Measurements from ENCODE around the gene GCH1. TPM values are rescaled to one million over a fixed set of nuclear protein-coding genes. Genes with fewer than 3 reads are reported as not detected.

The GCH1 gene
- total RNA-seq, 4 donors from 2014 or later: 9.5 to 24.1 (median 15.4) TPM

DNA sequence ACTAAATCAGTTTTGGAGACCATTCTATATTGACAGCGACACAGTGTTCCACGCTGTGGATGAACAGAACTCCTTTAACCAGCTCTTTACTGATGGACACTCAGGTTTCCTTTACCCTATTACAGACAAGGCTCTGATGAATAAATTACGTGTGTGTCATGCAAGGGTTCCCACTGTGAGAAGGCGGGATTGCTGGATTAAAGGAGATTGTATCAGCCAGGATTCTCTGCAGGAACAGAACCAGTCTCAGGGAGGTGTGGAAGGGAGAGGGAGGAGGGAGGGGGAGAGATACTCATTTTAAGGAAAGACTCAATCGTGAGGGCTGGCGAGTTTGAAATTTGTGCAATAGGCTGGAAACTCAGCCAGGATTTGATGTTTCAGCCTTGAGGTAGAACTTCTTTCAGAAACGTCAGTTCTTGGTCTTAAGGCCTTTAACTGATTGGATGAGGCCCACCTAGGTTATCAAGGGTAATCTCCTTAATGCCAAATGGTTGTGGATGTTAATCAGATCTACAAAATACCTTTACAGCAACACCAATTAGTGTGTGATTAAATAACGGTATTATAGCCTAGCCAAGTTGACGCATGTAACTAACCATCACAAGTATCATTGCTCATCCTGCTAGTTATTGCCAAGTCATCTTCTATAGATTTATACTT lies 104.0 kb downstream of the GCH1 start:
- TF ChIP-seq, protein P1, sequence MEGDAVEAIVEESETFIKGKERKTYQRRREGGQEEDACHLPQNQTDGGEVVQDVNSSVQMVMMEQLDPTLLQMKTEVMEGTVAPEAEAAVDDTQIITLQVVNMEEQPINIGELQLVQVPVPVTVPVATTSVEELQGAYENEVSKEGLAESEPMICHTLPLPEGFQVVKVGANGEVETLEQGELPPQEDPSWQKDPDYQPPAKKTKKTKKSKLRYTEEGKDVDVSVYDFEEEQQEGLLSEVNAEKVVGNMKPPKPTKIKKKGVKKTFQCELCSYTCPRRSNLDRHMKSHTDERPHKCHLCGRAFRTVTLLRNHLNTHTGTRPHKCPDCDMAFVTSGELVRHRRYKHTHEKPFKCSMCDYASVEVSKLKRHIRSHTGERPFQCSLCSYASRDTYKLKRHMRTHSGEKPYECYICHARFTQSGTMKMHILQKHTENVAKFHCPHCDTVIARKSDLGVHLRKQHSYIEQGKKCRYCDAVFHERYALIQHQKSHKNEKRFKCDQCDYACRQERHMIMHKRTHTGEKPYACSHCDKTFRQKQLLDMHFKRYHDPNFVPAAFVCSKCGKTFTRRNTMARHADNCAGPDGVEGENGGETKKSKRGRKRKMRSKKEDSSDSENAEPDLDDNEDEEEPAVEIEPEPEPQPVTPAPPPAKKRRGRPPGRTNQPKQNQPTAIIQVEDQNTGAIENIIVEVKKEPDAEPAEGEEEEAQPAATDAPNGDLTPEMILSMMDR (IDR thresholded peaks at IDR 0.05): no peak
- TF ChIP-seq POLR2A (IDR thresholded peaks at IDR 0.05): no peak
- 66 to 72% methylated on average over 9 of the region's 9 CpGs for WGBS, 2 donors
- no peak overlapping the region for H3K4me3 ChIP-seq (ENCODE audit: low read depth, poor library complexity, severe bottlenecking)
- peak in 1 of 2 donors; percentile 31 for DNase-seq (ENCODE audit: low spot score in 2 of 2)
- intact Hi-C loops (cut with DNase I; ENCODE audit: low total_unique reads): no loop called here

DNA sequence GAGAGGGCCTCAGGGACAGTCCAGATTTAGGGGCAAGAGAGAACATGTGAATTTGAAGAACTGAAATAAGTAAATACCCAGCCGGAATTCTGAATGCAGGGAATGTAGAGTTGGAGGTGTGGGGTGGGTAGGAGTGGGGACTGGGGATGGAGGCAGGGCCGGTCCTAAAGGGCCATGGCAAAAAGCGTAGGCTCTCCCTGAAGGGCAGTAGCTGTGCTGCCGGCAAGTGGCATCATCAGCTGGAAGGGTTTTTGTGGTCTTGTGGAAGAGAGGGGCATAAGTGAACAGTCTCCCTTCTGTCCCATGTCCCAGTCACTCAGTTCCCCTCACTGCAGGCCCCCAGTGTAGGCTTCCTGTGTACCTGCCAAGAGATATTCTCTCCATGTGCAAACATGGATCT lies 104.6 kb downstream of the GCH1 start:
- intact Hi-C loops (cut with DNase I; ENCODE audit: low total_unique reads): no loop called here
- no peak overlapping the region for H3K4me3 ChIP-seq (ENCODE audit: low read depth, poor library complexity, severe bottlenecking)
- no peak for TF ChIP-seq POLR2A (IDR thresholded peaks at IDR 0.05)
- TF ChIP-seq, protein P1 (IDR thresholded peaks at IDR 0.05): no peak
- WGBS, 2 donors: 63% methylated on average over 4 of the region's 4 CpGs
- DNase-seq (ENCODE audit: low spot score in 2 of 2): peak in 1 of 2 donors; percentile 46

DNA sequence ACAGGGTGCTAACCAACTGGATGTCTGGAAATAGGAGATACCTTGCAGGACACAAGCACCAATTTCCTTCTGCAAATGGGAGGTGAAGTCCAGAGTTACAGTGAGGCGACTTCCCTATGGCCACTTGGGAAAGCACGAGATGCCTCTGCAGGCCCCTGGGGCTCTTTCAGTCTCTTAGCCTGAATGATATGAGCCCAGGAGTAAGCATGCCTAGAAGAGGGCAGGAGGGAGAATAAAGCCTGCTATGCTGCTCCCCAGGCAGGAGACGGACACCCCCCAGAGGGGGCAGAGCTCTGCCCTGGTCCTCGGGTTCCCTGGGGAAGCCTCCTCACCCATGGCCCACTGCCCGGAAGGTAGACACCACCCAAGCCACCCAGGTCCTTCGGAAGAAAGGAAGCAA lies 105.1 kb downstream of the GCH1 start:
- intact Hi-C loops (cut with DNase I; ENCODE audit: low total_unique reads): no loop called here
- no peak overlapping the region for H3K4me3 ChIP-seq (ENCODE audit: low read depth, poor library complexity, severe bottlenecking)
- TF ChIP-seq, protein P1 (IDR thresholded peaks at IDR 0.05): no peak
- TF ChIP-seq POLR2A (IDR thresholded peaks at IDR 0.05): no peak
- peak in 1 of 2 donors; percentile 70 for DNase-seq (ENCODE audit: low spot score in 2 of 2)
- WGBS, 2 donors: 72 to 80% methylated on average over 6 of the region's 6 CpGs

DNA sequence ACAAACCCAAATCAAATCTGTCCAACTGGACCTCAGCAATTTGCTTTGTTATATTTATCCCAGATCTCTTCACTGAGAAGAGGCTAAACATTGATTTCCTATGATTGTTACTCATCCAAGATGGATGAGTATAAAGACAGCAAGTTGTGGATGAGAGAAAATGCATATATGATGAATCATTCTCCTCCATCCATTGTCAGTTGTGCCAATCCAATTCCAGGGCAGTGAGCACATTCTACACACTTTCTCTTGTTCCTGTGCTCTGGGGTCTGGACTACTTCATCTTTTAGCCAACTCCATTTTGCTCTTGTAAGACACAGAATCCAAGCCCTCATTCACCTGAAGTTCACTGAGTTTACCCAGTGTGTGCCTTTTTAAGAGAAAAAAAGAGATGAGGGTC lies 105.7 kb downstream of the GCH1 start:
- no peak for DNase-seq (ENCODE audit: low spot score in 2 of 2)
- TF ChIP-seq, protein P1 (IDR thresholded peaks at IDR 0.05): no peak
- no peak for TF ChIP-seq POLR2A (IDR thresholded peaks at IDR 0.05)
- H3K4me3 ChIP-seq (ENCODE audit: low read depth, poor library complexity, severe bottlenecking): no peak overlapping the region
- intact Hi-C loops (cut with DNase I; ENCODE audit: low total_unique reads): no loop called here

DNA sequence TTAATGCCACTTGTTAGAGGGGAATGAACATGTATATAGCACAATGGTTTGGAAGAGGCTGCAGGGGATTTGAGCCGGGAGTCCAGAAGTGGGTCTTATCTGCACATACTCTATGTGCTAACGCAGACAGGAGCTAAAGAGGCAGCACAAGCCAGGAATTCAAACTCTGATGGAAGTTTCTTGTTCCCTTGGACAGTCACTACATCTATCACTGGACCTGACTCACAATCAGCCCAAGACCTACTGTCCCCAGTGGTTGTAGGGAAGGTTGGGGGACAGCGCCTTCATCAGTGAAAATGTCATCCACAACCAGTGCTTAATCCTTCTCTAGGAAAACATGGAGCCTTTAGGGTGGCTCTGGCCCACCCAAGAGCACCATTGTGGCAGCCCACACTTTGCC lies 107.8 kb downstream of the GCH1 start:
- H3K4me3 ChIP-seq (ENCODE audit: low read depth, poor library complexity, severe bottlenecking): no peak overlapping the region
- intact Hi-C loops (cut with DNase I; ENCODE audit: low total_unique reads): no loop called here
- 87 to 97% methylated on average over 3 of the region's 3 CpGs for WGBS, 2 donors
- peak in 1 of 2 donors; percentile 62 for DNase-seq (ENCODE audit: low spot score in 2 of 2)
- no peak for TF ChIP-seq POLR2A (IDR thresholded peaks at IDR 0.05)
- TF ChIP-seq, protein P1 (IDR thresholded peaks at IDR 0.05): no peak

DNA sequence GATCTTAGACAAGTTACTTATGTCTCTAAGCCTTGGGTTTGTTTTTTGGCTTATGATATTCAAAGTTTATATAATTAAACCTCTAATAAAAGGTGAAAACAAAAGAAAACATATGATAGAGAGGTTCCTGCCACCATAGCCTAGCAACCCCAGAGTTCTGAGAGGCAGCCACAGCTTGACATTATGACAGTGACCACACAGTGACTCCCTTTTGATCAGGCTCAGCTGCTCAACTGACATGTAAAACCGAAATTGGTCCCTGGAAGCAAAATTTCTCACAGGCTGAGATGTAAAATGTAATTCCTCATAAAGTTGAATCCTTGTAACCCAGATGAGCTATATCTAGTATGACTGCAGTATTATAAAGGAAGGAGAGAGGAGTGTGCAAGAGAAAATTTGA lies 108.5 kb downstream of the GCH1 start:
- no peak overlapping the region for H3K4me3 ChIP-seq (ENCODE audit: low read depth, poor library complexity, severe bottlenecking)
- intact Hi-C loops (cut with DNase I; ENCODE audit: low total_unique reads): no loop called here
- 52 to 68% methylated on average over 1 of the region's 1 CpG for WGBS, 2 donors
- TF ChIP-seq, protein P1 (IDR thresholded peaks at IDR 0.05): no peak
- no peak for TF ChIP-seq POLR2A (IDR thresholded peaks at IDR 0.05)
- DNase-seq (ENCODE audit: low spot score in 2 of 2): peak in 1 of 2 donors; percentile 4

All from lower leg skin (tissue), 4 donors.